Heart left ventricle (tissue), 16 donors: ENCODE results near the gene CMTM5. TPM values are rescaled to one million over a fixed set of nuclear protein-coding genes. Genes with fewer than 3 reads are reported as not detected.
"Not testable (repeated sequence)": the region's sequence is repeated elsewhere in the genome, so short reads cannot be mapped to it uniquely, and the experiment has no call there.

Source experiments
- ATAC-seq, 4 donors: fragments of 200-7000 bp; cut with Tn5 transposase; one replicate each; pipeline ENCODE4 v1.9.1; 2020 to 2022; ENCODE audit warnings: moderate library complexity in 4 of 4, mild to moderate bottlenecking in 3 of 4, moderate number of reproducible peaks in 1 of 4
- DNase-seq, 5 donors: peaks; one replicate each; pipeline ENCODE4 v3.0.0-alpha.2; 2020
- H3K27ac ChIP-seq, 12 donors: fragments of 200-600 bp; sonication (generic) in 4 of 12; one replicate each; pipeline versions ENCODE4 v1.5.0 to v1.8.0; 2016 to 2022; ENCODE audit warnings: mild to moderate bottlenecking in 2 of 12
- H3K27me3 ChIP-seq, 9 donors: fragments of 200-600 bp; sonication (generic) in 2 of 9; one replicate each; pipeline versions ENCODE4 v1.5.1 to v1.8.0; 2016 to 2022; ENCODE audit warnings: mild to moderate bottlenecking in 3 of 9
- H3K36me3 ChIP-seq, 9 donors: fragments of 200-600 bp; sonication (generic) in 2 of 9; one replicate each; pipeline versions ENCODE4 v1.5.0 to v1.8.0; 2018 to 2022; ENCODE audit warnings: mild to moderate bottlenecking in 2 of 9
- H3K4me1 ChIP-seq, 12 donors: fragments of 200-600 bp; sonication (generic) in 4 of 12; one replicate each; pipeline versions ENCODE4 v1.5.0 to v1.8.0; 2016 to 2022; ENCODE audit warnings: mild to moderate bottlenecking in 3 of 12
- H3K4me3 ChIP-seq, 12 donors: fragments of 200-600 bp; sonication (generic) in 4 of 12; one replicate each; pipeline versions ENCODE4 v1.5.0 to v1.8.0; 2017 to 2022; ENCODE audit warnings: mild to moderate bottlenecking in 9 of 12, moderate library complexity in 4 of 12
- H3K9me3 ChIP-seq, 12 donors: fragments of 200-600 bp; sonication (generic) in 4 of 12; one replicate each; pipeline versions ENCODE4 v1.5.0 to v1.8.0; 2016 to 2022; ENCODE audit warnings: mild to moderate bottlenecking in 1 of 12
- CTCF ChIP-seq, 12 donors: fragments of 200-600 bp; sonication (generic) in 4 of 12; IDR thresholded peaks; one replicate each; pipeline versions ENCODE4 v1.5.0 to v1.8.0; 2018 to 2022; ENCODE audit warnings: antibody characterized with exemption in 12 of 12, mild to moderate bottlenecking in 5 of 12
- POLR2A ChIP-seq, 2 donors: fragments of 450-650 bp; IDR thresholded peaks; one replicate each; pipeline ENCODE4 v1.6.1; 2017; ENCODE audit warnings: antibody characterized with exemption in 2 of 2, mild to moderate bottlenecking in 2 of 2, moderate library complexity in 2 of 2
- WGBS, 4 donors: extraction: QIAGEN DNeasy Blood & Tissue Kit in 2 of 4; methylation state at CpG; one replicate each; pipeline versions ENCODE4 v1.1.5 to v1.1.7; 2013 to 2018; 5-methylcytosine and 5-hydroxymethylcytosine counted together
- intact Hi-C, 10 donors: fragments of 100-400 bp; cut with DNase I; formaldehyde crosslinking; loops; one replicate each; pipeline versions ENCODE4 v1.11.1 to v1.14.2; 2022
- polyA plus RNA-seq, 2 donors: library from polyadenylated mRNA; stranded (reverse); fragments of 200-250 nt; gene quantifications; one replicate each; pipeline ENCODE4 v1.2.3, GENCODE V29; 2013
- total RNA-seq, 9 donors: library from RNA; depleted of rRNA in 2 of 9; stranded (reverse); fragments of >200 nt in 2 of 9; fragmentation: NEBNext Ultra II Directional in 3 of 9; extraction: Animal tissue kit (Norgen Biotek cat#: 25700) in 3 of 9; gene quantifications; one replicate each; pipeline versions ENCODE4 v1.1.0 to v1.2.4, GENCODE V29; 2016 to 2023
- donor health status: ischemic (EF 13 %, LVEDD 7.1; RV severe dilation, severe dysfunction).
- donor health status: healthy with polysubstance abuse.
- donor health status: DM: no; HTN: yes; CAD: no.
- donor health status: DM: no; HTN: no; CAD: no.
- donor health status: ischemic (EF 25% LVEDD 6.9; RV normal size, moderate dysfunction).
- donor health status: ischemic (EF 25% LVEDD 5.7; RV mildly dilated, moderate dysfunction).
- donor health status: healthy.
- donor health status: DM: yes; HTN: yes; CAD: no.
- donor health status: ischemic (EF 35%, LVEDD 5.7; RV mildly dilated, moderate dysfunction).
- donor health status: nonischemic (EF 11% LVEDD 7.7; RV severe dilation, severe dysfunction).
- donor health status: DM: yes; HTN: yes; CAD: no.
- donor health status: PGD.
- donor health status: ischemic (EF 29% LVEDD 5.4; RV normal size, mild dysfunction).
- donor health status: nonischemic (EF 23%, LVEDD 6.1; RV moderate dilation, normal function).

CMTM5 gene
- total and polyA plus RNA-seq, 11 donors: 0.32 to 1.8 (median 0.75) TPM; not detected in 4

GRCh38 chr14:23388996-23389395 lies 12.2 kb downstream of the CMTM5 start:
- ATAC-seq: no peak

GRCh38 chr14:23389396-23389795 lies 12.6 kb downstream of the CMTM5 start:
- Histone ChIP-seq H3K36me3 (peaks cover 0 to 95% (median 58%) of the 10 kb centered on the region in 9 donors), H3K27me3 (peaks cover 0 to 5% (median 0%) of the 10 kb centered on the region in 9 donors), H3K27ac (no peak overlapping the region), H3K4me1 (no peaks in the 10 kb centered on the region), H3K9me3 (no peaks in the 10 kb centered on the region), H3K4me3 (no peak overlapping the region)
- DNase-seq: peak in 1 of 5 donors; percentile 35
- 53 to 58% (median 54%) methylated on average over 12 of the region's 12 CpGs for WGBS, 4 donors
- ATAC-seq: no peak
- no peak for TF ChIP-seq POLR2A (IDR thresholded peaks at IDR 0.05)
- intact Hi-C loops: loop anchor here in 2 of 10 donors (10.0 kb wide), 2 partner anchors 55 to 125 kb away; no protein-coding TSS in a partner anchor

More at GRCh38 chr14:23388996-23389395, 12.2 kb downstream of the CMTM5 start:
- intact Hi-C loops: loop anchor here in 2 of 10 donors (10.0 kb wide), 2 partner anchors 56 to 124 kb away; no protein-coding TSS in a partner anchor
- peak overlapping the region in 1 of 12 donors; percentile 18 for H3K27ac ChIP-seq
- H3K9me3 ChIP-seq: no peaks in the 10 kb centered on the region
- H3K4me3 ChIP-seq: no peak overlapping the region
- peaks cover 0 to 5% (median 0%) of the 10 kb centered on the region in 9 donors for H3K27me3 ChIP-seq
- DNase-seq: peak in 1 of 5 donors; percentile 10
- H3K4me1 ChIP-seq: no peaks in the 10 kb centered on the region
- TF ChIP-seq POLR2A (IDR thresholded peaks at IDR 0.05): no peak
- no peak for TF ChIP-seq CTCF (IDR thresholded peaks at IDR 0.05)
- H3K36me3 ChIP-seq: peaks cover 0 to 95% (median 58%) of the 10 kb centered on the region in 9 donors
- 73 to 80% (median 78%) methylated on average over 7 to 8 of the region's 8 CpGs for WGBS, 4 donors

GRCh38 chr14:23389871-23390270 lies 13.0 kb downstream of the CMTM5 start:
- H3K4me3 ChIP-seq, H3K27me3 ChIP-seq, H3K9me3 ChIP-seq, H3K4me1 ChIP-seq, H3K27ac ChIP-seq: not testable (repeated sequence)
- 64 to 90% (median 74%) methylated on average over 4 of the region's 19 CpGs for WGBS, 4 donors
- peak in 2 of 5 donors; percentile 11 to 16 for DNase-seq
- peak in 2 of 4 donors; percentile 0 for ATAC-seq
- intact Hi-C loops: loop anchor here in 2 of 10 donors (10.0 kb wide), 2 partner anchors 55 to 125 kb away; no protein-coding TSS in a partner anchor
- peaks cover 0 to 95% (median 61%) of the 10 kb centered on the region in 9 donors for H3K36me3 ChIP-seq

GRCh38 chr14:23392613-23393012 lies 15.8 kb downstream of the CMTM5 start:
- Histone ChIP-seq H3K4me1 (no peaks in the 10 kb centered on the region), H3K27me3 (peaks cover 0 to 5% (median 0%) of the 10 kb centered on the region in 9 donors), H3K27ac (peak overlapping the region in 2 of 12 donors; percentile 9 to 37), H3K36me3 (peaks cover 0 to 95% (median 66%) of the 10 kb centered on the region in 9 donors), H3K9me3 (no peaks in the 10 kb centered on the region), H3K4me3 (no peak overlapping the region)
- DNase-seq (peak in 2 of 5 donors; percentile 13 to 46), ATAC-seq (no peak)
- WGBS, 4 donors: 69 to 76% (median 73%) methylated on average over 7 of the region's 7 CpGs
- TF ChIP-seq CTCF (IDR thresholded peaks at IDR 0.05) (no peak), POLR2A (IDR thresholded peaks at IDR 0.05) (no peak)
- intact Hi-C loops: no loop called here

GRCh38 chr14:23396126-23396525 lies 19.3 kb downstream of the CMTM5 start:
- TF ChIP-seq POLR2A (IDR thresholded peaks at IDR 0.05) (no peak), CTCF (IDR thresholded peaks at IDR 0.05) (no peak)
- Histone ChIP-seq H3K27ac (no peak overlapping the region), H3K27me3 (peaks cover 0 to 5% (median 0%) of the 10 kb centered on the region in 9 donors), H3K36me3 (peaks cover 0 to 96% (median 65%) of the 10 kb centered on the region in 9 donors), H3K4me3 (no peak overlapping the region), H3K4me1 (peaks cover 0 to 4% (median 0%) of the 10 kb centered on the region in 12 donors), H3K9me3 (no peaks in the 10 kb centered on the region)
- ATAC-seq: peak in 1 of 4 donors; percentile 0
- 82 to 86% (median 84%) methylated on average over 10 of the region's 10 CpGs for WGBS, 4 donors
- DNase-seq: peak in 2 of 5 donors; percentile 16 to 40
- intact Hi-C loops: no loop called here
